MCF 10A (cell line): ENCODE measurements around the gene PVALEF. TPM values are rescaled to one million over a fixed set of nuclear protein-coding genes. Genes with fewer than 3 reads are reported as not detected.

Source experiments
- BruUV-seq: library from RNA; stranded (reverse); fragments of 400-500 nt; replicated peaks from 2 replicates; lab custom pipeline; 2021; lab: Mats Ljungman, UMichigan
- CTCF ChIA-PET: fragments of 300-600 bp; sonication (Branson Sonifier 250); formaldehyde crosslinking; extraction: SDS; loops from one replicate; lab custom pipeline; 2021; ENCODE audit warnings: antibody characterized with exemption, inconsistent platforms; lab: Yijun Ruan, JAX
- POLR2A ChIA-PET: fragments of 300-600, 350-650 bp; sonication (Branson Sonifier 250); formaldehyde crosslinking; extraction: SDS; loops from one replicate; lab custom pipeline; 2020; ENCODE audit warnings: antibody characterized with exemption, inconsistent platforms; lab: Yijun Ruan, JAX
- DNase-seq: peaks from one replicate; pipeline ENCODE4 v3.0.0-alpha.2; 2018; ENCODE audit not compliant: unreplicated experiment
- H3K27ac Mint-ChIP-seq: one replicate; pipeline ENCODE4 v1.8.0; 2022; ENCODE audit warnings: mild to moderate bottlenecking, low read depth, mixed read lengths; ENCODE audit not compliant: unreplicated experiment
- H3K27me3 Mint-ChIP-seq: one replicate; pipeline ENCODE4 v1.8.0; 2022; ENCODE audit warnings: mixed read lengths; ENCODE audit not compliant: insufficient read depth, unreplicated experiment
- H3K36me3 Mint-ChIP-seq: one replicate; pipeline ENCODE4 v1.8.0; 2022; ENCODE audit warnings: mild to moderate bottlenecking, moderate library complexity, mixed read lengths; ENCODE audit not compliant: insufficient read depth, unreplicated experiment
- H3K4me1 Mint-ChIP-seq: one replicate; pipeline ENCODE4 v1.8.0; 2022; ENCODE audit warnings: mixed read lengths; ENCODE audit not compliant: insufficient read depth, unreplicated experiment
- H3K4me3 Mint-ChIP-seq: one replicate; pipeline ENCODE4 v1.8.0; 2022; ENCODE audit warnings: mild to moderate bottlenecking, moderate library complexity, mixed read lengths; ENCODE audit not compliant: unreplicated experiment
- H3K9me3 Mint-ChIP-seq: one replicate; pipeline ENCODE4 v1.8.0; 2022; ENCODE audit warnings: mixed read lengths; ENCODE audit not compliant: unreplicated experiment
- intact Hi-C: fragments of 100-400 bp; cut with micrococcal nuclease; formaldehyde crosslinking; loops from 2 replicates; pipeline ENCODE4 v1.14.1; 2022
- total RNA-seq: library from RNA; stranded (reverse); gene quantifications from 2 replicates; pipeline ENCODE4 v1.2.3, GENCODE V29; 2022
- TF ChIP-seq, protein P1 (sequence below): fragments of 200-600 bp; IDR thresholded peaks from one replicate; pipeline ENCODE4 v1.8.0; 2022; ENCODE audit warnings: antibody characterized with exemption, mild to moderate bottlenecking; ENCODE audit not compliant: unreplicated experiment

Gene PVALEF
- total RNA-seq, 1 experiment from 2014 or later, result not detected

DNA sequence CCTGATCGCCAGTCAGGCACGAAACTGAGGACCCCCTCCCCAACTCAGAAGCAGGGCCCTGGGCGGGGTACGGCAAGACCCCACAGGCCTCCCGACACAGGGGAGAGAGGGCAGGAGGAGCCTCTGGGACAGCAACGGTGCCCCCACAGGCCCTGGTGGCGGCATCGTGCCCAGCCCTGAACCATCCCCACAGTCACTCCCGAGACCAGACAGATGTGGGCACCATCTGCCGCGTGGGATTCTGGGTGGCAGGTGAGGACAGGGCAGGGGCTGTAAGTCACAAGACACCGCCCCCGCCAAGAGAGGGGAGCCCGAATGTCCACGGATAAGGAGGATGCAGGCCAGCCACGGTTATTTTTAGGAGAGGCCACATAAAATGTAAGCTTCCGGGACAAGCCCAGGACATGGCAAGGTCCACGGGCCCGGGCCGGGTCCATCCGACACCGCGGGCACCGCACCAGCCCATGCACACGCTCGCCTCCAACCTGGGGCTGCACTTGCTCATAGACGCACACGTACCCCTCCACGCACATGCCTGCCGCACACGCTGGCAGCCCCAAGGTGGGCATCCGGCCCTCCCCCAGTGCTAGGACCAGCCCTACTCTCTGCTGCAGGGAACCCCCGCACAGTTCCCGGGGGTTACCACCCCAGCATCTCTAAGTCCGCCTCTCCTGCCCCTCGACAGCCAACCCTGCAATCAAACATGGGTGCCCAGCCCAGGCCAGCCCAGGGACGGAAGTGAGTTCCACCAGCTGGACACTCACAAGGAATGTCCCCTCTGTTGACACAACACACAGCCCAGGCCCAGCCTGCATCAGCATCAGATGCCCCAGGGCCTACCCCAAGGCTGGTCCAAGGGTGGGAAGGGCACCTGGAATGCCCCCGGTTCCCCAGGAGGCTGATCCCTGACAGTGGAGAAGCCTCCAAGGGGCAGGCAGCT lies 8.2 kb upstream of the PVALEF start:
- ChIA-PET POLR2A (no interaction called here), CTCF (no interaction called here)
- H3K4me1 Mint-ChIP-seq, result no peaks in the 10 kb centered on the region
- BruUV-seq, result no TSS peak
- DNase-seq, result no peak
- H3K27me3 Mint-ChIP-seq, result no peaks in the 10 kb centered on the region
- no peaks in the 10 kb centered on the region for H3K36me3 Mint-ChIP-seq
- TF ChIP-seq, protein P1, sequence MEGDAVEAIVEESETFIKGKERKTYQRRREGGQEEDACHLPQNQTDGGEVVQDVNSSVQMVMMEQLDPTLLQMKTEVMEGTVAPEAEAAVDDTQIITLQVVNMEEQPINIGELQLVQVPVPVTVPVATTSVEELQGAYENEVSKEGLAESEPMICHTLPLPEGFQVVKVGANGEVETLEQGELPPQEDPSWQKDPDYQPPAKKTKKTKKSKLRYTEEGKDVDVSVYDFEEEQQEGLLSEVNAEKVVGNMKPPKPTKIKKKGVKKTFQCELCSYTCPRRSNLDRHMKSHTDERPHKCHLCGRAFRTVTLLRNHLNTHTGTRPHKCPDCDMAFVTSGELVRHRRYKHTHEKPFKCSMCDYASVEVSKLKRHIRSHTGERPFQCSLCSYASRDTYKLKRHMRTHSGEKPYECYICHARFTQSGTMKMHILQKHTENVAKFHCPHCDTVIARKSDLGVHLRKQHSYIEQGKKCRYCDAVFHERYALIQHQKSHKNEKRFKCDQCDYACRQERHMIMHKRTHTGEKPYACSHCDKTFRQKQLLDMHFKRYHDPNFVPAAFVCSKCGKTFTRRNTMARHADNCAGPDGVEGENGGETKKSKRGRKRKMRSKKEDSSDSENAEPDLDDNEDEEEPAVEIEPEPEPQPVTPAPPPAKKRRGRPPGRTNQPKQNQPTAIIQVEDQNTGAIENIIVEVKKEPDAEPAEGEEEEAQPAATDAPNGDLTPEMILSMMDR, result no peak
- H3K4me3 Mint-ChIP-seq, result no peak overlapping the region
- intact Hi-C loops, result no loop called here
- no peak overlapping the region for H3K27ac Mint-ChIP-seq
- H3K9me3 Mint-ChIP-seq, result no peaks in the 10 kb centered on the region

DNA sequence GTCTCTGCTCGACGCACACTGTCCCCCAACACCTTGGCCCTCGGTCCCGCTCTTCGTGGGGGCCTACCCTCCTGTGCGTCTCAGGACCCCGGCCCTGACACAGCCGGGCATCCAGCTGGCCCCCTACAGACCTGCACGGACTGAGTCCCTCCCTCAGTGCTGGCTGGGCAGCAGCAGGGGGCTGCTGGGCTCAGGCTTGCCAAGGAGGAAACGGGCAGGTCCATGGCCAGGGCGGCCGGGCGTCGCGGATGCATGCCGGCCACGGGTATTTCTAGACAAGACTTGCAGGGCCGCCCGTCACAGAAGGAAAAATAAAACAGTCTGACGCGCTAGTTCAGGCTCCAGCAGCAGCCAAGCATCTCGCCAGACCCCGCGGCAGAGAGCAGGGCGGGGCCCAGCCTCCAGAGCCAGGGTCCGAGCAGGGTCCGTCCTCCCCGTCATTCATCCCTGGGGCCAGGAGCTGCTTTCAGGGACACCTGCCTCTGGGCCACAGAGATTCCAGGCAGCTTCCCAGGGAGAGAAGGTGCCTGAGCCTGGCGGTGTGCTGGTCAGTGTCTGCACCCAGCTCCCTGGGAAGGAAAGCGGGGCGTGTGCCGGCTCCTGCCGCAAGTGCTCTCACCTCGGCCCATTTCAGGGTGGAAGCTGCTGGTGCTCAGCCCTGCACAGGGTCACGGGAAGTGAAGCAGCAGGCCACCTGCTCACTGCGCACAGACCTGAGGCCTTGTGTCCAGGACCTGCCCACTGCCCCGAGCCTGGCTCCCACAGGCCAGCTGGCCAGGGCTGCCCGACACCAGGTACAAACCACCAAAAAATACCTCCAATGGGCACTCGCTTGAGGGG lies 7.2 kb upstream of the PVALEF start:
- Mint-ChIP-seq H3K9me3 (no peaks in the 10 kb centered on the region), H3K36me3 (no peaks in the 10 kb centered on the region), H3K4me3 (no peak overlapping the region), H3K27ac (no peak overlapping the region), H3K27me3 (no peaks in the 10 kb centered on the region), H3K4me1 (no peaks in the 10 kb centered on the region)
- ChIA-PET POLR2A (no interaction called here), CTCF (interaction anchor here (0.5 to 0.7 kb wide), 3 partner anchors 18 to 321 kb away, joined by 3 to 4 read pairs (median 3); no protein-coding TSS in a partner anchor)
- BruUV-seq, result no TSS peak
- DNase-seq, result no peak
- intact Hi-C loops, result no loop called here
- TF ChIP-seq, protein P1, result no peak

DNA sequence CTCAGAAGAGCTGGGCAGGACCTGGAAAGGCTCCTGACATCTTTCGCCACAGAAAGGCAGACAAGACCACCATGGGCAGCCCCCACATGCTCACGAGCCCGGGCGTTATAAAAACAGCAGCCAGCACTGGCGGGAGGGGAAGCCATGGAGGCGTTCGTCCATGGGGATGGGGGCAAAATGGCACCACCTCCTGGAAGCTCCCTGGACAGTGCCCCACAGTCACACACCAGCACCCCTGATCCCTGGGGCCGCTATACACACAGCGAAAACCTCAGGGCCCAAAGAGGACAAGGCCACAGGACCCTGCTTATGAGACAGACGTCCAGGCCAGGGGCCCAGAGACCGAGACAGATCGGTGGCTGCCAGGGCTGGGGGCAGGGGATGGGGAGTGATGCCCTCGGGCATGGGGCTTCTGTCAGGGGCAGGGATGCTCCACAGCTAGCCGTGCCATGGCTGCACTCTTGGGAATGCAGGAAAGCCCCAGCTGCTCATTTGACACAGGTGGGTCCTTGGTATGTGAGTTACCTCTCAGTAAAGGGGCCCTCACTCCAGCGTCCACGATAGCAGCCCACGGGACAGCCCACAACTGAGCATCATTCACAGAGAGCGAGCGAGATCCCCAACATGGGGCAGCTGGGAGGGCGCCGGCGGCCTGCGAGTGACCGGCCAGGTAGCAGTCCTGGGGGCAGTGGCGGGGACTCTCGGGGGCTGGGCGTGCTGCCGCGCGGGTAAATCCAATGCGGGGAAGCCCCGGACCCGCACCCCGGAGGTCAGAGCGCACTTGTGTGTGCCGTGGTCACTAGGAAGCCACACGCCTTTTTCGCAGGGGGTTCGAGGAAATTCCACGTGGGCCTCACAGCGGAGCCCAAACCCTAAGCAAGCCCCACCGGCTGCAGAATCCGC lies 6.4 kb upstream of the PVALEF start:
- ChIA-PET POLR2A (no interaction called here), CTCF (interaction anchor here (0.5 to 0.6 kb wide), 2 partner anchors 9 to 19 kb away, joined by 3 to 4 read pairs; no protein-coding TSS in a partner anchor)
- DNase-seq, result no peak
- BruUV-seq, result no TSS peak
- Mint-ChIP-seq H3K9me3 (no peaks in the 10 kb centered on the region), H3K27ac (no peak overlapping the region), H3K27me3 (no peaks in the 10 kb centered on the region), H3K4me1 (no peaks in the 10 kb centered on the region), H3K4me3 (no peak overlapping the region), H3K36me3 (no peaks in the 10 kb centered on the region)
- intact Hi-C loops, result no loop called here
- TF ChIP-seq, protein P1, result no peak
